Stimulated activated CD4-positive, alpha-beta T cell treated with anti-CD3 and anti-CD28 coated beads, Interleukin-4, amount 100 ng/mL, for 48 hours (primary cell): ENCODE data around the gene GNL2.
A peak's percentile ranks its signal among the peaks of the same experiment; 100 is the strongest.
"Not testable (repeated sequence)": the region's sequence is repeated elsewhere in the genome, so short reads cannot be mapped to it uniquely, and the experiment has no call there.

Experiments used
- DNase-seq, 2 donors: peaks; one replicate each; pipeline ENCODE4 v3.0.0-alpha.2; 2020; ENCODE audit warnings: low read depth in 2 of 2

GNL2 gene

DNA sequence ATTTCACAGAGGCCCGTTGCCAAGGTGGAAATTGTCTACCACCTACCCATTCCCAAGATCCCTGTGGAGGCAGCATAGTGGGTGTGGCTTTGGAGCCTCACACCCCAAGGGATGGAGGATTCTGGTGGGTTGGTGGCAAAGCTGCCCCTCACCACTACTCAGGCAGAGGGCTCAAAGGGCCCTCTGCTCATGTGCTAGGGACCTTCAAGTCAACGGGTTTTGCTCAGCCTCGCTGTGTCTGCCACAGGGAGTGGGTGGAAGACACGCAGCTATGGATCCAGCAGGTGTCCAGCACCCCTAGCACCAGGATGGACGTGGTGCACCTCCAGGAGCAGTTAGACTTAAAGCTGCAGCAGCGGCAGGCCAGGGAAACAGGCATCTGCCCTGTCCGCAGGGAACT lies 36.7 kb downstream of the GNL2 start:
- no peak for DNase-seq

DNA sequence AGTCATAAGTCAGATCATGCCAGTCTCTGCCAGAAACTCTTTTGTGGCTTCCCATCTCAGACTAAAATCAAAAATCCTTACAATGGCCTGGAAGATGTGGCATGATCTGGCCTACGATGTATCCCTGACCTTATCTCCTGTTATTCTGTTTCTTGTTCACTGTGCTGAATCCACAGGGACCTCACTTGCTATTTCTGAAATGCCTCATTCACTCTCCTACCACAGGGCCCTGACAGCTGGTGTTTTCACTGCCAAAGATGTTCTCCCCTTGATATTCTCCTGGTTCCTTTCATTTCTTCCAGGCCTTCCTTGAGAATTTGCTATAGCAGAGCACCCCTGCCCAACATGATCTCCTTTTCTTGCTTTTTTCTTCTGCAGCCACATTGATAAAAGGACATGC lies 37.3 kb downstream of the GNL2 start:
- DNase-seq, result no peak

DNA sequence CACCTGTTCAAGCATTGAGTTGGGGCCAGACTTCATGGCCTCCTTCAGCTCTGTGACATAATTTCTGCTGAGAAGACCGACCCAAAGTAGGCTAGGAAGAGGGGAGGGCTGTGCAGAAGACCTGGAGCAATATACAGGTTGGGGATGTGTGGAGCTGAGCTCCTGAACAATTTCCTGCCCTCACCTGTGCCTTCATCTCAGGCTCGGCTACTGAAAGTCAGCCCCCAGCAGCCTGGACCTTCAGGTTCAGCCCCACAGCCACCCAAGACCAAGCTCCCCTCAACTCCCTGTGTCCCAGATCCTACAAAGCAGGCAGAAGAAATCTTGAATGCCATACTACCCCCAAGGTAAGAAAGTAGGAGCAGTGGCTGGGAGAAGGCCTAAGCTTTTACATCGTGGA lies 38.3 kb downstream of the GNL2 start:
- no peak for DNase-seq

DNA sequence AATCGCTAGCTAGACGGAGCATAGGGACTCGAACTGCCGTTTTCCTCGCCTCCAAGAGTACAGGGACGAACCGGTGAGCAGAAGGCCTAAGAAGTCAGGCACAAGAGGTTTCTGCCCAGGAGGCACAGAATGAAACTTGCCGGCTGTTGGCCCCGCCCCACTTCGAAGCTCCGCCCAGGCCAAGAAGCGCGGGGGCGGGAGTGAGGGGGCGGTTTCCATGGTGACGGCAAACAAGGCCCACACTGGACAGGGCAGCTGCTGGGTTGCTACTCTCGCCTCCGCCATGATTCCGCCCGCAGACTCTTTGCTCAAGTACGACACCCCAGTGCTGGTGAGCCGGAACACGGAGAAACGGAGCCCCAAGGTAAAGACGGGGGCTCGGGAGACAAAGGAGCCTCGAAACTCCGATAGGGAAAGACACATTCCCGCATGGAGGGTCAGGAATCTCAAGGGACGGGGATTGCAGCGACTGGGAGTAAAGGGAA lies 39.0 kb downstream of the GNL2 start, which contains the start of gene DNALI1:
DNALI1 (plus strand) TSS at position 229 of the 485 bp plus-strand sequence; CDS start at position 284, 55 bp downstream.
- DNase-seq, result peak in 1 of 2 donors; percentile 28

DNA sequence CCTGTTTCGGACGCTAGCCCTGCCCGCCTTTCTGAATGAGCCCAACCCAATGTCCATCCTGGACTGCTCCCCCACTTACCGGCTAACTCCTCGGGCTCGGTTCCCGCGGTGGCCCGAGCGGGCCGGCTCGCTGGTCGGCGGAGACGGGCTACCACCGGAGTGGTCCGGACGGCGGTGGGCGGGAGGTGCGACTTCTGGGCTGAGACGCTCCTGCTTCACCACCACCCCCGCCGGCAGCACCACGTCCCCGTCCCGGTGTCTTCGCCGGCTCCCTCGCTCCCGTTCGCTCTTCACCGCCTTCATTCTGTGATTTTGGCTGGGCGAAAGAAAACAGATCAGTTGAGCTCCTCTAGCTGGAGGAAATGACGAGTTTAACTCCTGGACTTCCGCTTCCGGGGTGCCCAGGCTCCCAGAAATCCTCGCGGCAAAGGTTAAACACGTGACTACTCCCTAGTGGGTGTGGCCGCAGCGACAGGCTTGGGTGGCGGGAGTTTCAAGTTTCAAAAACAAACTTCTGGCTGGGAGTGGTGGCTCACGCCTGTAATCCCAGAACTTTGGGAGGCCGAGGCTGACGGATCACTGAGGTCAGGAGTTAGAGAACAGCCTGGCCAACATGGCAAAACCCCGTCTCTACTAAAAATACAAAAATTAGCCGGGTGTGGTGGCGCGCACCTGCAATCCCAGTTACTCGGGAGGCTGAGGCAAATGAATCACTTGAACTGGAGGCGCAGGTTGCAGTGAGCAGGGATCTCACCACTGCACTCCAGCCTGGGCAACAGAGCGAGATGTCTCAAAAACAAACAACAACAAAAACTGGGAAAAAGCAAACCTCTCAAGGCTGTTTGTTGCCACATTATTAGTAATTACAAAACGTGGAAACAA lies 41.6 kb downstream of the GNL2 start, which contains the start of gene SNIP1:
SNIP1 (minus strand) TSS at position 367 of the 882 bp plus-strand sequence; CDS start at position 303, 64 bp downstream.
- peak; percentile 78 to 86 for DNase-seq

DNA sequence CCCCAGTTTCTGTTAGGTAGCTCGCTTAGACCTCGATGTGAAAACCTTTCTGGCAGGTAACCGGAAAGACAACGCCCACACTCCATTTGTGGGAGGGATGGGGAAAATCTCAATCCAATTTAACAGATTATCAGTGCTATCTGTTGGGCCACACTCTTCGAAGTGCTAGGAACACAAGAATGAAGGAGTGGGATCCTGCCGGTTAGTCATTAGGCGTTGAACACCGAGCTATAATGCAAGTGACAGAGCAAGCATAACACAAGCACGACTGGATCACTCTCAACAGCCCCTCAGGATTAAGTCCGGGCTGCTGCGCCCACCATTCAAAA lies 42.2 kb downstream of the GNL2 start:
- no peak for DNase-seq

DNA sequence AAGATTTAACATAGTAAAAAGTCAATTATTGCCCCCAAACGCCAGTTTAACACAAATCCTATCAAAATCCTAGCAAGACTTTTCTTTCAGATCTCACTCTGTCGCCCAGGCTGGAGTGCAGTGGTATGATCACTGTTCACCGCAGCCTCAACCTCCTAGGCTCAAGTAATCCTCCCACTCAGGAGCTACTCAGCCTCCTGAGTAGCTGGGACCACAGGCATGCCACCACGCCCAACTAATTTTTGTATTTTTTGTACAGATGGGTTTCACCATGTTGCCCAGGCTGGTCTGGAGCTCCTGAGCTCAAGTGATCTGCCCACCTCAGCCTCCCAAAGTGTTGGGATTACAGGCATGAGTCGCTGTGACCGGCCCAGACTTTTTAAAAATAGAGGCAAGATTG lies 46.4 kb downstream of the GNL2 start:
- DNase-seq, result no peak

DNA sequence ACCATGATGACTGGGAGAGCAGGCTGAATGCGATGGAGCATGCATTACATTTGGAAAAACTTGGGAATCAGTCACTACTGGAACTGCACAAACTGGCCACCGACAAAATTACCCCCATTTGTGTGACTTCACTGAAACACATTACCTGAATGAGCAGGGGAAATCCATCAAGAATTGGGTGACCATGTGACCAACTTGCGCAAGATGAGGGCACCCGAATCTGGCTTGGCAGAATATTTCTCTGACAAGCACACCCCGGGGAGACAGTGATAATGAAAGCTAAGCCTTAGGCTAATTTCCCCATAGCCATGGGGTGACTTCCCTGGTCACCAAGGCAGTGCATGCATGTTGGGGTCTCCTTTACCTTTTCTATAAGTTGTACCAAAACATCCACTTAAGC lies 50.7 kb downstream of the GNL2 start:
- DNase-seq, result no peak

DNA sequence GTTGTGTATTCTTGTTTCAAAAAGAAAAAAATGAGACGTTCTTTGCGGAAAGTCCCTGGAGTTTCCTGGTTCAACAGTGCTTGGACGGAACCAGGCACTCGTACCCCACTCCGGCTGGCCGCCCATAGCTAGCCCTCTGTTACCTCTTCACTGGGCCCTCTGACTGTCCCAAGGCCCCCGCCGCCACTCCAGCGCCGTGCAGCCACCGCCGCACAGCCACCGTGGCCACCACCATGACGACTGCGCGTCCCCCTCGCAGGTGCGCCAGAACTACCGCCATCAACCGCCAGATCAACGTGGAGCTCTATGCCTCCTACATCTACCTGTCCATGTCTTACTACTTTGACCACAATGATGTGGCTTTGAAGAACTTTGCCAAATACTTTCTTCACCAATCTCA lies 51.2 kb downstream of the GNL2 start:
- no peak for DNase-seq

DNA sequence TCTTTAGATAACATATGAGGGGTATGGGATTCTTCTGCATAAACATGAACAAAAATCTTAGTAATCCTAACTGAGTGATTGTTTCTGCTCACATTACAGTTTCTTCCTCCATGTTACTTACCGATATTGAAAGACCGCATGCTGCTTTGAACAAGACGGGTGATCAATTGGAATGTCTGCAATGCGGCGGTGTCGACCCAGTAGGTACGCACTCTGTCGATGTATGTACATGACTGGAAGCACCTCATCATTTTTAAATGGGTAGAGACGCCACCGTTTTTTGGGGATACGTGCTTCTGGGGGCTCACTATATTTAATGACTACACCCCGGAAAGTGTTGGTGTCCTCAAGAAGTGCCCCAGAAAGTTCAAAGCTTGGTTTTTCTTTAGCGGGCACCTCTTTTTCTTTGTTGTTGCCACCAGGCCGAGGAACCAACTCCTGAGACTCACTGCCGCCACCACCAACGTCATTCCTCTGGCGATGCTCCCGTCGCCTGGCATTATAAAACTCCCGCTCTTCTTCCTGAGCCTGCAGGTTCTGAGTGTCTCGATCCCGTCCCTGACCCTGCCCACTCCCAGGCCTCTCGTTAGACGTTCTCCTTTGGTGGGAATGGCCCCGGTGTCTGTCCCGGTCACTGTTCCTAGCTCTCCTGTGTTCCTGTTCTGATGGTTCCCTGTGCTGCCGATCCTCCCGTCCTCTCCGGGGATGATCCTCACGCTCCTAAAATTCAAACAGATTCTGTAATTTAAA lies 55.5 kb downstream of the GNL2 start:
- DNase-seq, result no peak

DNA sequence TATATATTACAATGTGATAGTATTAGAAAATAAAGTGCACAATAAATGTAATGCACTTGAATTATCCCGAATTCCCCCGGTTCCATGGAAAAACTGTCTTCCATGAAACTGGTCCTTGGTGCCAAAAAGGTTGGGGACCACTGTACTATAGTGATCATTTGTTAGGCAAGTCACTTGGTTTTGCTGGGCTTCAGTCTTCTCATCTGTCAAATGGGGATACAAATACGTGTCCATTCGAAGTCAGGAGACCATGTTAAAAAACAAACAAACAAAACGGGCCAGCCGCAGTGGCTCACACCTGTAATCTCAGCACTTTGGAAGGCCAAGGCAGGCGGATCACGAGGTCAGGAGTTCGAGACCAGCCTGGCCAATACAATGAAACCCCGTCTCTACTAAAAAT lies 56.6 kb downstream of the GNL2 start:
- DNase-seq, result not testable (repeated sequence)

DNA sequence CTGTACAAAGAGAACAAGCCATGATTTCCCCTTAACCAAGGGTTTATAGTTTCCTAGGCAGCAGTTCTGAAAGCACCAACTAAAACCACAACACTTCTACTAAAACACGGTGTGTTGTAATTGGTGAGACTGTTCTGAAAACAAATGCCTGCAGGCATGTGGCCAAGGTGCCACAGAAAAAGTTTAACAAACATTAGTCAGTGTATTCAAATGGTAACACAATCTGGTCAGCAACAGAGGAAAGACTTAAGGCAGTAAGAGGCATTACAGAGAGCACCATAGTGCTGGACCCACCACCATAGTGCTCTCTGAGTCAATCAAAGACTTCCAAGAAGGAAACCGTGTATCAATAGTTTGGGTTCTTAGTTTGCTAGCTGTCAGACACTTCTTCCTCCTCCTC lies 58.4 kb downstream of the GNL2 start:
- DNase-seq, result no peak

DNA sequence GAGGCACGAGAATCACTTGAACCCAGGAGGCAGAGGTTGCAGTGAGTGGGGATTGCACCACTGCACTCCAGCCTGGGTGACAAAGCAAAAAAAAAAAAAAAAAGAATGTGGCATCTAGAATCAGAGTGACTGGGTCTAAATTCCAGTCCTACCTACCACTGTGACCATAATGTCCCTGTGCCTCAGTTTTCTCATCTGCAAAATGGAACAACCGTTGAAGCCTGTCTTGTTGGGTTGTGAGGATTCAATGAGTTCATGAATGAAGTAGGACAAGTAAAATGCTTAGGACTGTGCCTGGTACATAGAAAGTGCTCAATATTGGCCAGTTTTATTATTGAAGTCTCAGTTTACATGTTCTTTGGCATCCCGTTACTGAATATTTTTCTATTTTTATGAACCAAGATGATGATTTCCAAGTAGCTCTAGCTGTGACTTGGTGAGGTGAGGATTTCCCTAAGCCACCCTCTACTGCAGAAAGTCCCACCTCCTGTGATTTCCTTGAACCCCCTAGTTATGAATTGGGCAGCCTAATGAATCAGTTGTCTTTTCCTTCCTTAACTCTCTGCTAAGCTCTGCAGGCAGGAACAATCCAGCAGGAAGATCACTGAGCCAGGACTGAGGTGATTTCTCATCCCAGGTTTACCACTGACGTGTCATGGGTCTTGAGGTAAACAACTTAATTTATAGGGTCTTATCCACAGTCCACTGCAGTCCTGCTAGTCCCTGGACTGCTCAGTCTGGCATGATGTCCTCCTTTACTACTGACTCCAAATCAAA lies 62.2 kb downstream of the GNL2 start:
- DNase-seq, result no peak

DNA sequence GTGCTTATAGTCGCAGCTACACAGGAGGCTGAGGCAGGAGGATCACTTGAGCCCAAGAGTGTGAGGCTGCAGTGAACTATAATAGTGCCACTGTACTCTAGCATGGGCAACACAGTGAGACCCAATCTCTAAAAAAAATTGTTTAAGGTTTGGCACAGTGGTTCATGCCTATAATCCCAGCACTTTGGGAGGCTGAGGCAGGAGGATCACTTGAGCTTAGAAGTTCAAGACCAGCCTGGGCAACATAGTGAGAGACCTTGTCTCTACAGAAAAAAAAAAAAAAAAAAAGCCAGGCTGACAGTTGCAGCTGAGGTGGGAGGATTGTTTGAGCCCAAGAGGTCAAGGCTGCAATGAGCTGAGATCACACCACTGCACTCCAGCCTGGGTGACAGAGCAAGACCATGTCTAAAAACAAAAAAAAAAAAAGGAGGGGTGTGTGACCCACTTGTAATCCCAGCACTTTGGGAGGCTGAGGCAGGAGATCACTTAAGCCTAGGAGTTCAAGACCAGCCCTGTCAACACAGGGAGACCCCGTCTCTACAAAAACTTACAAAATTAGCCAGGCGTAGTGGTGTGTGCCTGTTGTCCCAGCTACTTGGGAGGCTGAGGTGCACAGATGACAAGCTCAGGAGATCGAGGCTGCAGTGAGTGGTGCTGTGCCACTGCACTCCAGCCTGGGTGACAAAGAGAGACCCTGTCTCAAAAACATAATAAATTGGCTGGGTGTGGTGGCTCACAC lies 63.1 kb downstream of the GNL2 start:
- not testable (repeated sequence) for DNase-seq

DNA sequence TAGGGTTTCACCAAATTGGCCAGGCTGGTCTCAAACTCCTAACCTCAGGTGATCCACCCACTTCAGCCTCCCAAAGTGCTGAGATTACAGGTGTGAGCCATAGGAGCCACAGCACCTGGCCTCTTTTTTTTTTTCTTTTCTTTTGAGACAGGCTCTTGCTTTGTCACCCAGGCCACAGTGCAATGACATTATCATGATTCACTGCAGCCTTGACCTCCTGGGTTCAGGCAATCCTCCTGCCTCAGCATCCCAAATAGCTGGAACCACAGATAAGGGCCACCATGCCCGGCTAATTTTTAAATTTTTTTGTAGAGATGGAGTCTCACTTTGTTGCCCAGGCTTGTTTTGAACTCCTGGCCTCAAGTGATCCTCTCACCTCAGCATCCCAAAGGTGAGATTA lies 65.8 kb downstream of the GNL2 start:
- DNase-seq, result not testable (repeated sequence)

DNA sequence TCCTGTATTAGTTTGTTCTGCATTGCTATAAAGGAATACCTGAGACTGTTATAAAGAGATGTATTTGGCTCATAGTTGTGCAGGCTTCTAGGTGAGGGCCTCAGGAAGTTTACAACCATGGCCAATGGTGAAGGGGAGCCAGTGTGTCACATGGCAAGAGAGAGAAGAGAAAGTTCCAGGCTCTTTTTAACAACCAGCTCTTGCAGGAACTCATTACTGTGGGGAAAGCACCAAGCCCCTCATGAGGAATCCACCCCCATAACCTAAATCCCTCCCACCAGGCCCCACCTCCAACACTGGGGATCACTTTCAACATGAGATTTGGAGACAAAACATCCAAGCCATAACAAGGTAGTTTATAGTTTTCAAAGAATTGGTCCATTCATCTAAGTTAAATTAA lies 76.1 kb downstream of the GNL2 start:
- DNase-seq, result no peak

DNA sequence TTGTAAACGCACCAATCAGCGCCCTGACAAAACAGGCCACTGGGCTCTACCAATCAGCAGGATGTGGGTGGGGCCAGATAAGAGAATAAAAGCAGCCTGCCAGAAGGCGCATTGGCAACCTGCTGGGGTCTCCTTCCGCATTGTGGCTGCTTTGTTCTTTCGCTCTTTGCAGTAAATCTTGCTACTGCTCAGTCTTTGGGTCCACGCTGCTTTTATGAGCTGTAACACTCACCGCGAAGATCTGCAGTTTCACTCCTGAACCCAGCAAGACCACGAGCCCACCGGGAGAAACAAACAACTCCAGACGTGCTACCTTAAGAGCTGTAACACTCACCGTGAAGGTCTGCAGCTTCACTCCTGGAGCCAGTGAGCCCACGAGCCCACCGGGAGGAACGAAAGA lies 76.8 kb downstream of the GNL2 start:
- peak in 1 of 2 donors; percentile 26 for DNase-seq

DNA sequence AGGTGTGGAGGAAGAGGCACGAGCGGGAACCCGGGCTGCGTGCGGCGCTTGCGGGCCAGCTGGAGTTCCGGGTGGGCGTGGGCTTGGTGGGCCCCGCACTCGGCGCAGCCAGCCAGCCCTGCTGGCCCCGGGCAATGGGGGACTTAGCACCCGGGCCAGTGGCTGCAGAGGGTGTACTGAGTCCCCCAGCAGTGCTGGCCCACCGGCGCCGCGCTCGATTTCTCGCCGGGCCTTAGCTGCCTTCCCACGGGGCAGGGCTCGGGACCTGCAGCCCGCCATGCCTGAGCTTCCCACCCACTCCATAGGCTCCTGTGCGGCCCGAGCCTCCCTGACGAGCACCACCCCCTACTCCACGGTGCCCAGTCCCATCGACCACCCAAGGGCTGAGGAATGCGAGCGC lies 77.5 kb downstream of the GNL2 start:
- not testable (repeated sequence) for DNase-seq

DNA sequence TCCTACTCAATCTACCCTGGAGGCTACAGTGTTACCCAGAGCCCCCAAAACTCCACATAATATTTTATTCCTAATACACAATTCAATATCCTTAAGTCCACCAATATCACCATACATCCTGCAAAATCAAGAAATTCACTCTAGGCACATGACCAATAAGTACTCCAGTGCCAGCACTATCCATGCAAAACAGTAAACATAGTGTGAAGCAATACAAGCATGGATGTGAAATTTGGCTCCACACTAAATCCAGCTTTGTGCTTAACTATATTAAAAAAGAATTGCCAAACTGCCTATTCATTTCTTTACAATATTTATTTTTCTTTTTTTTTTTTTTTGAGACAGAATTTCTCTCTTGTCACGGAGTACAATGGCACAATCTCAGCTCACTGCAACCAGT lies 78.2 kb downstream of the GNL2 start:
- no peak for DNase-seq
